GM19238 (cell line): ENCODE results near the gene C1orf216.
"Not testable (repeated sequence)": the region's sequence is repeated elsewhere in the genome, so short reads cannot be mapped to it uniquely, and the experiment has no call there.

Experiments used
- DNase-seq: peaks from one replicate; pipeline ENCODE4 v3.0.0; 2011; ENCODE audit warnings: low spot score; ENCODE audit not compliant: insufficient read length

Gene C1orf216

GRCh38 chr1:35718492-35719336 lies at the start of gene C1orf216:
C1orf216 (minus strand) TSS chr1:35718884; CDS start chr1:35716321, 2,563 bp downstream.
- DNase-seq: peak; percentile 55

- no peak for DNase-seq
Measured at GRCh38 chr1:35764283-35764682, 45.6 kb upstream of the C1orf216 start.

- no peak for DNase-seq
Measured at GRCh38 chr1:35763201-35763600, 44.5 kb upstream of the C1orf216 start.

GRCh38 chr1:35762141-35762540 lies 43.5 kb upstream of the C1orf216 start:
- DNase-seq: no peak

- no peak for DNase-seq
Measured at GRCh38 chr1:35756064-35756463, 37.4 kb upstream of the C1orf216 start.

GRCh38 chr1:35753626-35754260 lies 35.1 kb upstream of the C1orf216 start:
- no peak for DNase-seq

GRCh38 chr1:35748326-35748725 lies 29.6 kb upstream of the C1orf216 start:
- DNase-seq: no peak

GRCh38 chr1:35745124-35745730 lies 26.5 kb upstream of the C1orf216 start:
- DNase-seq: no peak

GRCh38 chr1:35737120-35737519 lies 18.4 kb upstream of the C1orf216 start:
- DNase-seq: no peak

- DNase-seq: no peak
Measured at GRCh38 chr1:35727434-35728040, 8.9 kb upstream of the C1orf216 start.

GRCh38 chr1:35726450-35727433 lies 8.1 kb upstream of the C1orf216 start:
- DNase-seq: no peak

GRCh38 chr1:35725596-35725995 lies 6.9 kb upstream of the C1orf216 start:
- no peak for DNase-seq

- DNase-seq: no peak
Measured at GRCh38 chr1:35717911-35718476, 690 bp downstream of the C1orf216 start.

GRCh38 chr1:35715568-35716002 lies 3.1 kb downstream of the C1orf216 start:
- DNase-seq: peak; percentile 76

GRCh38 chr1:35714921-35715567 lies 3.6 kb downstream of the C1orf216 start:
- no peak for DNase-seq

GRCh38 chr1:35711098-35711497 lies 7.6 kb downstream of the C1orf216 start:
- not testable (repeated sequence) for DNase-seq

GRCh38 chr1:35708952-35709351 lies 9.7 kb downstream of the C1orf216 start:
- no peak for DNase-seq

- no peak for DNase-seq
Measured at GRCh38 chr1:35708441-35708921, 10.2 kb downstream of the C1orf216 start.

GRCh38 chr1:35707601-35708440 lies 10.9 kb downstream of the C1orf216 start:
- DNase-seq: no peak
